ENCODE measurements around the gene PLA1A.
"Not testable (repeated sequence)": the region's sequence is repeated elsewhere in the genome, so short reads cannot be mapped to it uniquely, and the experiment has no call there.

Gene PLA1A

GRCh38 chr3:119669906-119670570 lies 72.4 kb downstream of the PLA1A start:
- DNase-seq, result no peak

GRCh38 chr3:119672776-119673175 lies 75.1 kb downstream of the PLA1A start:
- DNase-seq, result no peak

- no peak for DNase-seq
Measured at GRCh38 chr3:119673875-119674274, 76.2 kb downstream of the PLA1A start.

- no peak for DNase-seq
Measured at GRCh38 chr3:119675188-119675874, 77.6 kb downstream of the PLA1A start.

GRCh38 chr3:119676020-119676419 lies 78.3 kb downstream of the PLA1A start:
- DNase-seq, result no peak

GRCh38 chr3:119676771-119677640 lies 79.3 kb downstream of the PLA1A start, which contains the start of gene COX17:
TSS of gene COX17 (minus strand) at chr3:119677406. CDS start at chr3:119677310, 96 bp downstream.
- DNase-seq, result peak; percentile 97

- DNase-seq, result no peak
Measured at GRCh38 chr3:119677641-119677934, 79.9 kb downstream of the PLA1A start.

GRCh38 chr3:119678209-119678608 lies 80.5 kb downstream of the PLA1A start:
- DNase-seq, result not testable (repeated sequence)
